ENCODE data around the gene HDAC2. TPM values are rescaled to one million over a fixed set of nuclear protein-coding genes. Genes with fewer than 3 reads are reported as not detected.

Gene HDAC2
- total and polyA plus RNA-seq, 12 donors = 35.5 to 125 (median 54.3) TPM

DNA sequence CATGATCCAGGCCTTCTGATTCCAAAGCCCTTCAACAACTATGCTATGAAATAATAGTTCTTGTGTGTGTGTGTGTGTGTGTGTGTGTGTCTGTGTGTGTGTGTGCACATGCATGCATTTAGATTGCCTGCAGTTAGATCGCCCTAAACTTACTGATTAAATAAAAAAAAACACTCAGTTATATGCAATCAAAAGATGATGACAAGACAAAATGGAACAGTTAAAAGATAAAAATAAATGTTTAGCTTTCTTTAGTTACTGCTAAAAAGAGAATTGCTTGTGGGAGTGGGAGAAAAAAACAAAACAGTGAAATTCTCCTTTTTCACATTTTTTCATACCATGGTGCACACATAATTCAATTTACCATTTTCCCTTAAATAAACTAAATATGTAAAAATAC is 84.4 kb downstream of the HDAC2 start:
- no peaks in the 10 kb centered on the region for H3K9me3 ChIP-seq (replicated peaks in 1 of 3)
- H3K36me3 ChIP-seq (replicated peaks in 1 of 2) = no peaks in the 10 kb centered on the region
- WGBS, 4 donors = 76 to 94% (median 91%) methylated on average over 1 of the region's 1 CpG
- H3K4me1 ChIP-seq (replicated peaks in 1 of 2) = no peaks in the 10 kb centered on the region
- TF ChIP-seq, protein P1, sequence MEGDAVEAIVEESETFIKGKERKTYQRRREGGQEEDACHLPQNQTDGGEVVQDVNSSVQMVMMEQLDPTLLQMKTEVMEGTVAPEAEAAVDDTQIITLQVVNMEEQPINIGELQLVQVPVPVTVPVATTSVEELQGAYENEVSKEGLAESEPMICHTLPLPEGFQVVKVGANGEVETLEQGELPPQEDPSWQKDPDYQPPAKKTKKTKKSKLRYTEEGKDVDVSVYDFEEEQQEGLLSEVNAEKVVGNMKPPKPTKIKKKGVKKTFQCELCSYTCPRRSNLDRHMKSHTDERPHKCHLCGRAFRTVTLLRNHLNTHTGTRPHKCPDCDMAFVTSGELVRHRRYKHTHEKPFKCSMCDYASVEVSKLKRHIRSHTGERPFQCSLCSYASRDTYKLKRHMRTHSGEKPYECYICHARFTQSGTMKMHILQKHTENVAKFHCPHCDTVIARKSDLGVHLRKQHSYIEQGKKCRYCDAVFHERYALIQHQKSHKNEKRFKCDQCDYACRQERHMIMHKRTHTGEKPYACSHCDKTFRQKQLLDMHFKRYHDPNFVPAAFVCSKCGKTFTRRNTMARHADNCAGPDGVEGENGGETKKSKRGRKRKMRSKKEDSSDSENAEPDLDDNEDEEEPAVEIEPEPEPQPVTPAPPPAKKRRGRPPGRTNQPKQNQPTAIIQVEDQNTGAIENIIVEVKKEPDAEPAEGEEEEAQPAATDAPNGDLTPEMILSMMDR (IDR thresholded peaks at IDR 0.05) = no peak
- TF ChIP-seq POLR2A (IDR thresholded peaks at IDR 0.05) = no peak
- no peak for DNase-seq
- H3K27ac ChIP-seq = no peak overlapping the region
- no peak overlapping the region for H3K4me3 ChIP-seq
- H3K27me3 ChIP-seq = no peaks in the 10 kb centered on the region
- intact Hi-C loops (cut with DNase I) = no loop called here

DNA sequence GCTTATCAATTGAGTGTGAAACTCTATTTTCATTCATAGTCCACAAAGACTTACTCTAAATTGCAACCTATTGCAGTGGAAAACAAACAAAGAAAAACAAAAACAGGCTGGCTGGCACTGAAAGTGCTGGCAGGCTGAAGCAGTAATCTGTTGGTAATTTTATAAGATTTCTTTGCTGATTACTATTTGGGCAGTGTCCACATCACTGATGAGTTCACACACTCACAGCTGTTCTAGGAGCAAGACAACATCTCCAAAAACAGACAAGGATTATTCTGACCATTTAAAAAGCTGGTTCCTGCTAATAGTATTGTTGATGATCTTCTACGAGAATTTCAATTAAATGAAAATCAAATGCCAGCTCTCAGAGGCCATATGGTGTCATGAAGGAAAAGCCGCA is 86.9 kb downstream of the HDAC2 start:
- Histone ChIP-seq H3K4me3 (no peak overlapping the region), H3K4me1 (replicated peaks in 1 of 2) (no peaks in the 10 kb centered on the region), H3K27me3 (no peaks in the 10 kb centered on the region), H3K36me3 (replicated peaks in 1 of 2) (no peaks in the 10 kb centered on the region), H3K9me3 (replicated peaks in 1 of 3) (no peaks in the 10 kb centered on the region), H3K27ac (no peak overlapping the region)
- WGBS, 4 donors = 67 to 89% (median 82%) methylated on average over 2 of the region's 2 CpGs
- no peak for DNase-seq
- intact Hi-C loops (cut with DNase I) = no loop called here
- TF ChIP-seq POLR2A (IDR thresholded peaks at IDR 0.05) = no peak
- TF ChIP-seq, protein P1 (IDR thresholded peaks at IDR 0.05) = no peak

Other genes with a start within 250 kb of the HDAC2 start
- gene MARCKS, start 113.8 kb downstream of the HDAC2 start, total RNA-seq = 10 to 100 TPM; 27.6 to 71.3 (median 43.4) TPM
- gene MARCKS, start 113.8 kb downstream of the HDAC2 start, polyA plus RNA-seq = 10 to 100 TPM in 2 of 3 donors, 1 to 10 TPM in 1; 8.7 to 12.8 (median 12.3) TPM

All from adrenal gland (tissue), 12 donors.